ENCODE measurements around the gene MYO15B.

The MYO15B gene

DNA sequence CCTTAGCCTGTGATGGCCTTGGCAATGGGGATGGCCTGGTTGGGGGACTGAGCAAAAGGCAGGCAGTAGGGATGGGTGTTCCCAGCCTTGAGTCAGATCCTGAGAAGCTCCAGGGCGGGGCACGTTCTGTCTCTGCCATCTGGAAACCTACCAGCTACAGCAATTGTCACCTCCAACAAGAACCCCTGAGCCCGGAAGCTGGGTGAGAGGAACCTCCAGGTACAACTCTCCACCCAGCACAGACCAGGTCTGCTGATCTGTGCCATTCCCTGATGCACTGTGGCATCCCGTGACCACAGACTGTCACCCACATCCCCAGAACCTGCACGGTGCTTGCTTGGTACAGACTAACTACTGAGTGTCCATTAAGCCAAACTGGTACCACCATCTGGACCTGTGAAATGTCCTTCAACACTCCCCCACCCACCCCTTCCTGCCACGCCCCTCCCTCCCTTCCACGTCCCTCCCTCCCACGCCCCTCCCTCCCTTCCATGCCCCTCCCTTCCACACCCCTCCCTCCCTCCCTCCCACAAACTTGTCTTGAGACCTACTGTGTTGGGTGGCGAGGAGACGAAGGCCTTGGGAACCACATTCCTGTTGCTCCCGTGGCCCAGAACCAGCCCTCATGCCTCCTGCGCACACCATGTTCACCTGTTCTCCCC is 16.6 kb downstream of the MYO15B start:
- DNase-seq, result no peak

DNA sequence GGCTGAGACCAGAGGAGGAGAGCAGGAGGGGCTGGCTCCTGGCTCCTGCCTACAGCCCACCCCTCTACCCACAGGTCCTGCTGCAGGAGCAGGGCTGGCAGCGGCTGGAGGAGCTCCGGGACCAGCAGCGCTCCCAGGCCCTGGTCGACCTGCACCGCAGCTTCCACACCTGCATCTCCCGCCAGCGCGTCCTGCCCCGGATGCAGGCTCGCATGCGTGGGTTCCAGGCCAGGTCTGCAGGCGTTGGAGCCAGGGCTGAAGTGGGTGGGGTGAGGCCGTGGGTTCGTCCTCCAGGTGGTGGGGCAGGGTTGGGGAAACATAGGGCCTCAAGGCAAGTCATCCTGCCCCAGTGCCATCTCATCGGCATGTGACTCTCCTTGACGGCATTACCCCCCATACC is 18.2 kb downstream of the MYO15B start:
- no peak for DNase-seq

DNA sequence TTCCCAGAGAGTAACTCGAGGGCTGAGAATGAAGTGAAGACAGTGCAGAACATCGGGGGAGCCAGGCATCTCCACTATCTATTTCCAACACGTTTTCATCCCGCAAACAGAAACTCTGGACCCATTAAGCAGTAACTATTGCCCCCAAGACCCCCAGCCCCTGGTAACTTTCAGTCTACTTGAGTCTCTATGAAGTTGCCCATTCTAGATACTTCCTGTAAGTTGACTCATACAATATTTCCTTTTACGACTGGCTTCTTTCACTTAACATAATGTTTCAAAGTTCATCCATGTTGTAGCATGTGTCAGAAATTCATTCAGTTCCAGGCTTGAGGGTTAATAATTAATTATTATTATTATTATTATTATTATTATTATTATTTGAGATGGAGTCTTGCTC is 19.5 kb downstream of the MYO15B start:
- DNase-seq, result no peak

DNA sequence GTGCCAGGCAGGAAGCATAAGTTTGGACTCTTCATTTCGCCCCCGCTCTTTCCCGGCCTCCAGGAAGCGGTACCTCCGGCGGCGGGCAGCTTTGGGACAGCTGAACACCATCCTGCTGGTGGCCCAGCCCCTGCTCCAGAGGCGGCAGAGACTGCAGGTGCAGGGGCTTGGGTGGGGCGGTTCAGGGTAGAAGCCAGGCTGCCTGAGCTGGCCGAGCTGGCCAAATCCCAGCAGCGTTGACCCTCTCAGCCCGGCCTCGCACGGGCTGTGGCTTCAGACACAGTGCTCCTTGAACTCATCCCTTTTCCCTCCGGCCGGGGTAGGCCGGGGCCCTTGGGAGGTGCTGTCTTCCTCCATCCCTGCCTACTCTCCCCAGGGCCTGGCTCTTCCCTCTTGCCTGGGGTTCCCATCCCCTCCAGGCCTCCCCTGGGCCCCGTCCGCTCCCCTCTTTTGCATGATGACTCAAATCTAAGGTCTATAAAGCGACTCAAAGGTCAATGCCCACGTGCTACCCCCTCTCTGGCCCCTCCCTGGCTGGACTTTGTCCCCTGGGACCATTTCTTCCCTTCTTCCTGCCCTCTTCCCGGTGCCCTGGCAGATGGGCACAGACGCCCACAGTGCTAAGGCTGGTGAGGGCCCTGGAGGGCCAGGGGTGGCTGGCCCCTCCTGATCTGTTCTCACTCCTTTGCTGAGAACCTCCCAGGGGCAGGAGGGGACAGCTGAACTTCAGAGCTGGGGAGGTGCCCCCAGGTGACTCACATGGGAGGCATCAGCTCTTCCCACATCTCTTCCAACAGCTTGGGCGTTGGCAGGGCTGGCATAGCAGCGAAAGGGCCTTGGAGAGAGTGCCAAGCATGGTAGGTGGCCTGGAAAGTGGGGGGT is 22.7 kb downstream of the MYO15B start:
- no peak for DNase-seq

DNA sequence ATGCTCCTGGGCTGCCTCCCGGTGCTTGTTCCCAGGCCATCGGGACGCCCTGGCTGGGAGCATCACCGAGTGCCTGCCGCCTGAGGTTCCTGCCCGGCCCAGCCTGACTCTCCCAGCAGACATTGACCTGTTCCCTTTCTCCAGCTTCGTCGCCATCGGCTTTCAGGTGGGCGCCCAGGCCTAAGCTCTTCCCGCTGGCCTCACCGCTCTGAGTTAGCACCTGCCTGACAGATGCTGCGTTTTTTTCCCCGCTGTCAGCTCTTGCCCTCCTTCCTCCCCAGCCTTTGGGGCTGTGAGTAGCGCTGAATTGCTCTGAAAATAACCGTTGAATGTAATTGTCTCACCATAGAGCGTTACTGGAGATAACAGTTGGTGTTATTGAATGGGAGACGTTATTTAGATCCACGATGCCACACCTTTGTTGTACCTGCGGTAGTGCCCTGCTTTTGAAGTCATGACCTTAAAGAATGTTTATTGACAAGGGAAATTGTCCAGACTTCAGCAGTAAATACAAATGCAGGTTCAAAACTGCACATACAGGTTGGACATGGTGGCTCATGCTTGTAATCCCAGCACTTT is 24.3 kb downstream of the MYO15B start:
- DNase-seq, result no peak

DNA sequence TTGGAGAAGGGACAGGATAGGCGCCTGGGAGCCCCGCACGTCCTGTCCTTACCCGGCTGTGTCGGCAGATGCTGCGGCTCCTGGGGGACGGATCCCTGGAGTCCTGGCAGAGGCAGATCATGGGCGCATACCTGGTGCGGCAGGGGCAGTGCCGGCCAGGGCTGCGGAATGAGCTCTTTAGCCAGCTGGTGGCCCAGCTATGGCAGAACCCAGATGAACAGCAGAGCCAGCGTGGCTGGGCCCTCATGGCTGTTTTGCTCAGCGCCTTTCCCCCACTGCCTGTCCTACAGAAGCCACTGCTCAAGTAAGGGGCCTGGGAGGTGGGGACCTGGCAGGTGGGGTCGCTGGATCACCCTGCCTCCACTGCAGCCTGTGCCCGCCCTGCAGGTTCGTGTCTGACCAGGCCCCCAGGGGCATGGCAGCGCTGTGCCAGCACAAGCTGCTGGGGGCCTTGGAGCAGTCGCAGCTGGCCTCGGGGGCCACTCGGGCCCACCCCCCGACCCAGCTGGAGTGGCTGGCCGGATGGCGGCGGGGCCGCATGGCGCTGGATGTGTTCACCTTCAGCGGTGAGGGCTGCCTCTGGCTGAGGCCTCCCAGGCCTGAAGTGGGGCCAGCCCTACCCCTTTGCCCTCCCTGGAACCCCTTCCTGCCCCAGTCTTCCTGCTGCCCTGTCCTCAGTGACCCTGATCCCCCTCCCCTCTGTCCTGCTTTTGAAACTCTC is 25.5 kb downstream of the MYO15B start:
- no peak for DNase-seq

DNA sequence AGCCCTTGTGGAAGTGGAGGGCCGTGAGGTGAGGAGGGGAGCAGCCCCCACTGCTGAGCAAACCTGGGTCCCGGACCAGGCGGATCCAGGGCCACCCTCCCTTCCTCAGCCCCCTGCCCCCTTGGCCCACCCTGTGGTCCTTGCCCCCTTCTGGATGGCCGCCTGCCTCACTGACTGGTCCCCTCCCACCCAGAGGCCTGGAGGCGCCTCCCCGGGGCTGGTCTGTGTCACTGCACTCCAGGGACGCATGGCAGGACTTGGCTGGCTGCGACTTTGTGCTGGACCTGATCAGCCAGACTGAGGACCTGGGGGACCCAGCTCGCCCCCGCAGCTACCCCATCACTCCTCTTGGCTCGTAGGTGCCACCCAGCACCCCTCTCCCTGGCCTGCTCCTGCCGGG is 26.4 kb downstream of the MYO15B start:
- no peak for DNase-seq

DNA sequence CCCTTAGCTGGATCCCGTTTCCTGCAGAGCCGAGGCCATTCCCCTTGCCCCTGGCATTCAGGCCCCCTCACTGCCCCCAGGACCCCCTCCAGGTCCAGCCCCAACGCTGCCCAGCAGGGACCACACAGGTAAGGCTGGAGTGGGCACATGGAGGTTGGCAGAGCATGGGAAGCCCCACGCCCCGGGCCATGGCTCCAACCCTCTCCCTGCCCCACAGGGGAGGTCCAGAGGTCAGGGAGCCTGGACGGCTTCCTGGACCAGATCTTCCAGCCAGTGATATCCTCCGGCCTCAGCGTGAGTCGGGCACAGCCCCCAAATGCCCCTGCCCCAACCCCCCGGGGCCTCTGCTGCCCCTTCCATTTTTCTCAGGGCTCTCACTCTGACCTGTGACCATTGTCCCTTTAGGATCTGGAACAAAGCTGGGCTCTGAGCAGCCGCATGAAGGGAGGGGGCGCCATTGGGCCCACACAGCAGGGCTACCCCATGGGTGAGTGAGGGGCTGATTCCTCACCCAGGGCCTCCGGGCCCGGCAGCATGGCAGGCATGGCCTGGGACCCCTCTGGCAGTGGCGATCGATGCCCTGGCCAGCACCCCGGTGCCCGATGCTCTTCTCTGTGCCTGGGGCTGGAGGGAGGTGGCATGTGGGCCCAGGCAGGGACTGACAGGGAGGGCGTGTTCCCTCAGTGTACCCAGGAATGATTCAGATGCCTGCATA is 27.1 kb downstream of the MYO15B start:
- DNase-seq, result no peak

DNA sequence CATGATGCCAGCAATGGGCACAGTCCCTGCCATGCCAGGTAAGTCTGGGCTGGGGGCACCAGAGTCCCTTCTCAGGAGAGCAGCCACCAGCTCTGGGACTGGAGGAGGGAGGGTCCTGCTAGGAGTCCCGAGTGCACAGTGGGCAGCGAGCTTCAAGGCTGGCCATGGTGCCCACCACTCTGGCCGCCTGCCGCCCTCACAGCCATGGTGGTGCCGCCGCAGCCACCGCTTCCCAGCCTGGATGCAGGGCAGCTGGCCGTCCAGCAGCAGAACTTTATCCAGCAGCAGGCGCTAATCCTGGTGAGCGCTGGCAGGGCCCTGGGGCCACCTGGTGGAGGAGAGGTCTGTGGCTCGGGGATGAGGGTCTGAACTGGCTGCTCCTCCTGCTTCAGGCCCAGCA is 27.7 kb downstream of the MYO15B start:
- DNase-seq, result no peak

DNA sequence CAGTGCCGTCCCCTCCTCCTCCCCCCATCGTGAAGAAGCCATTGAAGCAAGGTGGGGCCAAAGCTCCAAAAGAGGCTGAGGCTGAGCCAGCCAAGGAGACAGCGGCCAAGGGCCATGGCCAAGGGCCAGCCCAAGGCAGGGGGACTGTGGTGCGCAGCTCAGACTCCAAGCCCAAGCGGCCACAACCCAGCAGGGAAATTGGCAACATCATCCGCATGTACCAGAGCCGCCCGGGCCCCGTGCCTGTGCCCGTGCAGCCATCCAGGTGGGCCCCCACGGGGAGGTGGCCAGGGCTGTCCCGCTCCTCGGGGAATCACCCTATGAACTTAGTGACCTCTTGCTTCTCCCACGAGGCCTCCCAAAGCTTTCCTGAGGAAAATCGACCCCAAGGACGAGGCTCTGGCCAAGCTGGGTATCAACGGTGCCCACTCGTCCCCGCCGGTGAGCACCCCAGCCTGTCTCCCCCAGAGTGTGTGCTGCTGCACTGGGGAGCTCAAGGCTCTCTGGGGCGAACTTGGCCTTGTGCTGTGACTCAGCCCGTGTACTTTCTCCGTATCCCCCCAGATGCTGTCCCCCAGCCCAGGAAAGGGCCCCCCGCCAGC is 29.0 kb downstream of the MYO15B start:
- DNase-seq, result no peak

DNA sequence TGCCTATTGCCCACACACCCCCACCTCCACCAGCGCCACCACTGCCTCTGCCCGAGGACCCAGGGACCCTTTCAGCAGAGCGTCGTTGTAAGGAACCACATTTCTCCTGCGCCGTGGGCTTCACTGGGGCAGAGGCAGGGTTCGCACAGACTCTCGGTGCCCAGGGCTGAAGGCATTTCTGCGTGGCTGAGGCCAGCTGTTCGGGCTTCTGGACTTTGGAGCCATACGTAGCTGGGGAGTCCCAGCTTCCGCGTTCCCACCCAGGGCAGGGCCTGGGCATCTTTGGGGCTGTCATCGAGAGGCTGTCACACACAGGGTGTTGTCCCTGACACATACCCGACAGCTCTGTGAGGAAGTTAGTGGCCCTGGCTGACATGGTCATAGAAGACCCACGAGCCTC is 29.6 kb downstream of the MYO15B start:
- DNase-seq, result no peak

DNA sequence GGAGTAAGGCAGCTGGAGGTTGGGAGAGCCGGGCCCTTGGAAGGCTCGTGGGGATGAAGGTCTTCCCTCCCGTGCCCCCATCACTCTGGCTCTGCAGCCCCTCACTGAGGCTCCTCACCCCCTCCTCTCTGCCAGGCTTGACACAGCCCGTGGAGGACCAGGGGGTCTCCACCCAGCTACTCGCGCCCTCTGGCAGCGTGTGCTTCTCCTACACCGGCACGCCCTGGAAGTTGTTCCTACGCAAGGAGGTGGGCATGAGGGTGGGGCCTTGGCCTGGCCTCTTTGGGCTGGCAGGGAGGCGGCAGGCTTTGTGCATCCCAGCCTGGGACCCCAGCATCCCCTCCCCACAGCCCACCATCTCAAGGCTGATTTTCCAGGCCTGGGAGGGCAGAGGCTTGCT is 30.1 kb downstream of the MYO15B start:
- DNase-seq, result no peak

DNA sequence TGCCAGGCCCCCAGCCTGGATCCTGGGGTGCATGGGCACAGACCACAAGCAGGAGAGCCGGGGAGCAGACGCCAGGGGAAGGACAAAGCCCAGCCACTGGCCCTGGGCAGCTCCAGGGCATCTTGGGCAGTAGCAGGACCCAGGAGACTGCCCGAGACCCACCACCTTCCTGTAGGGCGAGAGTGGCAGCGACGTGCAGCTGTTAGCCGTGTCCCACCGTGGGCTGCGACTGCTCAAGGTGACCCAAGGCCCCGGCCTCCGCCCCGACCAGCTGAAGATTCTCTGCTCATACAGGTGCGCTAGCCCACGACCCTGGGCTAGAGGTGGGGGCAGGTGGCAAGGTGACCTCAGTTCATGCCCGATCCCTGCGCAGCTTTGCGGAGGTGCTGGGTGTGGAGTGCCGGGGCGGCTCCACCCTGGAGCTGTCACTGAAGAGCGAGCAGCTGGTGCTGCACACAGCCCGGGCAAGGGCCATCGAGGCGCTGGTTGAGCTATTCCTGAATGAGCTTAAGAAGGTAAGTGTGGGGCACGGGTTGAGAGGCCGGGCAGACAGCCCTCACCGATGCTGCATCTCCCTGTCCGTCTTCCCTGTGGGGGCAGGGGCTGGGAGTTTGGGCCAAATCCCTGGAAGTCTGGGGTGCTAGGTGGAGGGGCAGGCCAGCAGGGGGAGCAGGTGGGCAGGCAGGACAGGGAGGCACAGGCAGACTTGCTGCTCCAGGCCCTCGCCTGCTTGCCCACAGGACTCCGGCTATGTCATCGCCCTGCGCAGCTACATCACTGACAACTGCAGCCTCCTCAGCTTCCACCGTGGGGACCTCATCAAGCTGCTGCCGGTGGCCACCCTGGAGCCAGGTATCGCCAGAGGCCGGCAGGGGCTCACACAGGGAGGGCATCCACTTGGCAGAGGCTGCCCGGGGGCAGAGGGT is 32.2 kb downstream of the MYO15B start:
- no peak for DNase-seq

DNA sequence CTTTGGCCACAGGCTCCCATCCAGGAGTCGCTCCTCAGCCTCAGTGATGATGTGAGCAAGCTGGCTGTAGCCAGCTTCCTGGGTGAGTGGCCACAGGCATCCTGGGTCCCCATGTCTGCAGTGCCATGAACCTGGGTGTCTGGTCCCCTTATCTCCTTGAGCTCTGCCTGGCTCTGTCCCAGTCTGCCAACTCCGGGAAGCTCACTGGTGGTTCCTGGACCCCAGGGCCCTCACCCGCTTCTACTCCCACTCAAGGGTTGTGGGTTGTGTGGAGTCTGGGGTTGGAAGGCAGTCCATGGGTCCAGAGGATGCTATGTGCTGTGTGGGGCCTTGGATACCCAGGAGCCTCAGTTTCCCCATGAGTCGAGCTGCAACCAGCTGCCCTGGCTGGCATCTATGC is 33.9 kb downstream of the MYO15B start:
- no peak for DNase-seq

DNA sequence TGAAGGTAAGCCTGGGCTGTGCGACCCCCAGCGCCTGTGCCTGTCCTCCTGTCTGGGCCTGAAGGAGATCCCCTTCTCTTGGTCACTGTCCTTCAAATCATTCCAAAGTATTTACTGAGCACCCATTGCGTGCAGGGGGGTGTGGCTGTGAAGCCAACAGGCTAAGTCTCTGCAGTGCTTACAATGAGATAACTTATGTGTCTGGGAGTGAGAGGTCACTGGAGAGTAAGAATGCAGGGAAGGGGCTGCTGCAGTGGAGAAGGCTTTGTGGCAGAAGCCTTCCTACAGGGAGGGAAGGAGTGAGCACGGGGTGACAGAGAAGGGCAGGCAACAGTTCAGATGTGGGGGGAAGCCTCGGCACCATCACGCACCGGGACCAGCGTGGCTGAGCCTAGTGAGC is 34.5 kb downstream of the MYO15B start:
- no peak for DNase-seq

DNA sequence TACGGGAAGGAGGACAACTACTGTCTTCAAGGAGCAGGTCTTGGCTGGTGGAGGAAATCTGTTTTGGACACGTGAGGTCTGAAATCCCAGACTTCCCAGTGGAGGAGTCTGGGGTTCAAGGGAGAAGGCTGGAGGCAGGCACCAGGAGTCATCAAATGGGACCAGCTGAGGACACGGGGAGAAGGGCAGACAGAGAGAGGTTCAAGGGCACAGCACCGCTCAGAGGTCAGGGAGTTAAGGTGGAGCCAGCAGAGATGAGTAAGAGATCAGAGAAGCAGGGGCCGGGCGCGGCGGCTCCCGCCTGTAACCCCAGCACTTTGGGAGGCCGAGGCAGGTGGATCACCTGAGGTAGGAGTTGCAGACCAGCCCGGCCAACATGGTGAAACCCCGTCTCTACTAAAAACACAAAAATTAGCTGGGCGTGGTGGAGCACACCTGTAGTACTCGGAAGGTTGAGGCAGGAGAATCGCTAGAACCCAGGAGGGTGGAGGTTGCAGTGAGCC is 35.2 kb downstream of the MYO15B start:
- DNase-seq, result no peak

DNA sequence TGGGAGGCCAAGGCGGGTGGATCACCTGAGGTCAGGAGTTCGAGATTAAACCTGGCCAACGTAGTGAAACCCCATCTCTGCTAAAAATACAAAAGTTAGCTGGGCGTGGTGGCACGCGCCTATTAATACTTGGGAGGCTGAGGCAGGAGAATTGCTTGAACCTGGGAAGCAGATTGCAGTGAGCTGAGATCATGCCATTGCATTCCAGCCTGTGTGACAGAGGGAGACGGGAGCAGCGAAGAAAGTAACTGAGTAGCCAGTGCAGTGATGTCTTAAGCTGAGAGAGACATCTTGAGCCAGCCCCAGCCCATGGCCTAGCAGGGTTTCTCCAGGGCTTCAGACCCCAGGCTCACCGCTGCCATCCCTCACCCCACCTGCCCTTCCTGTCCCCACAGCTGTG is 35.8 kb downstream of the MYO15B start:
- DNase-seq, result no peak

DNA sequence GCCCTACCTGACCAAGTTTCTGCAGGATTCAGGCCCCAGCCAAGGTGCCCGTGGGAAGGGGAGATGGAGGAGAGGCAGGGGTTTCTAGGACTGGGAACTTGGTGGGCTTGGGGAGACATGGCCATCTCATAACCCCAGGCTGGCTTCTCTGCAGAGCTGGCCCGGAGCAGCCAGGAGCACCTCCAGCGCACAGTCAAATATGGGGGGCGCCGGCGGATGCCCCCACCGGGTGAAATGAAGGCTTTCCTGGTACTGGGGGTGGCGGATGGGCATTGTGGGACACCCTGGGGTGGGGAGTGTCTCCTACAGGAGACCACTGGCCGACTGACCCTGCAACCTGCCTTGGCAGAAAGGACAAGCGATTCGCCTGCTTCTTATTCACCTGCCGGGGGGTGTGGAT is 36.4 kb downstream of the MYO15B start:
- no peak for DNase-seq

DNA sequence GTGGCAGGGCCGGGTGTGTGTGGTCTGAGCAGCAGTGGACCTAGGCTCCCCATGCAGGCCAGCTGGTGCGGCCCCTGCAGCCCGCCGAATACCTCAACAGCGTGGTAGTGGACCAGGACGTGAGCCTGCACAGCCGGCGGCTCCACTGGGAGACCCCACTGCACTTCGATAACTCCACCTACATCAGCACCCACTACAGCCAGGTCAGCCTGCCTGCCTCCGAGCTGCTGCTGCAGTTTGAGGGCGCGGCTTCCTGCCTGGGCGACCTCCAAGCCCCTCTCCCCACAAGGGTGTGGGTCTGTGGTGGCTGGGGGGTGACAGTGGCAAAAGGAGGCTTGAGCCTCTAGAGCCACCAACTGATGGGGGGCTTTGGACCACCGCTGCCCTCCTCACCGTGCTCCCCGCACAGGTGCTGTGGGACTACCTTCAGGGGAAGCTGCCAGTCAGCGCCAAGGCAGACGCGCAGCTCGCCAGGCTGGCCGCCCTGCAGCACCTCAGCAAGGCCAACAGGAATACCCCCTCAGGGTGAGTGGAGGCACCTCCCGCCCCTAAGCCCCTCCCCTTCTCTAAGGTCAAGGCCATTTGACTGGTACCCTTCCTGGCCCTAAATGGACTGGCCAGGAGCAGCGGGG is 37.2 kb downstream of the MYO15B start:
- no peak for DNase-seq

DNA sequence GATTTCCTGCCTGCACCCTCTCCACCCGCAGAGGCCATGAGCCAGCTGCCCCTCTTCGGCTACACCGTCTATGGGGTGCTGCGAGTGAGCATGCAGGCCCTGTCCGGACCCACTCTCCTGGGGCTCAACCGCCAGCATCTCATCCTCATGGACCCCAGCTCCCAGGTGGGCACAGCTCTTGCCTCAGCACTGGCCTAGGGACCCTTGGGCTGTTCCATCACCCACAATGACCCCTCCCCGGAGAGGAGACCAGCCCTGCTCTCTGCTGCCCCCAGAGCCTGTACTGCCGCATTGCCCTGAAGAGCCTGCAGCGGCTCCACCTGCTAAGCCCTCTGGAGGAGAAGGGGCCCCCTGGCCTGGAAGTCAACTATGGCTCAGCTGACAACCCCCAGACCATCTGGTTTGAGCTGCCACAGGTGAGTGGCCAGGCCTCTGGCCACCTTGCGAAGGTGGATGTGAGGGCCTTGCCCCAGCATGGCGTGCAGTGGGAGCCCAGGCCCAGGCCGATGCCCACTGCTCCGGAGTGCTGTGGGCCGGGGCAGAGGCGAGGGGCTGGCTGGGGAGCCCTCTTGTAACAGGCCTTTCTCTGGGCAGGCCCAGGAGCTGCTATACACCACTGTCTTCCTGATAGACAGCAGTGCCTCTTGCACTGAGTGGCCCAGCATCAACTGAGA is 38.4 kb downstream of the MYO15B start:
- DNase-seq, result no peak
